NCI-H524 (cell line): Measurements from ENCODE around the gene CAMK2A.

Source experiments
- DNase-seq, 2 experiments: peaks; one replicate each; lab custom pipeline; 2025; lab: John Stamatoyannopoulos, UW

Gene CAMK2A

DNA sequence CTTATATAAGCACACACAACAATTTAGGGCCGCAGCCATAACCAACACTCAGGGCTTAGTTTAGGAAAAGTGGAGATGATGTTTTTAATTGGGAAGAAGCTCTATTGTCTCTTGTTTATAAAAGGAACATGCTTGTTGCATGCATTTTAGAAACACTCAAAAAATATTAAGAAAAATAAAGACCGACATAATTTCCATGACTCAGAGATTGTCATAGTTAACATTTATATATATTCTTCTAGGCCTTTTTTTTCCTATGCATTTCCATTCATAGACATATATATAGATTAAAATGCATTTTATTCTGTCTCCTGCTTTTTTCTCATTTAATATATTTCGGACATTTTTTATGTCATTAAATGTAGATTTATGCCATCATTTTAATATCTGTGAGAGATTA is 26.7 kb upstream of the CAMK2A start:
- DNase-seq, result no peak

DNA sequence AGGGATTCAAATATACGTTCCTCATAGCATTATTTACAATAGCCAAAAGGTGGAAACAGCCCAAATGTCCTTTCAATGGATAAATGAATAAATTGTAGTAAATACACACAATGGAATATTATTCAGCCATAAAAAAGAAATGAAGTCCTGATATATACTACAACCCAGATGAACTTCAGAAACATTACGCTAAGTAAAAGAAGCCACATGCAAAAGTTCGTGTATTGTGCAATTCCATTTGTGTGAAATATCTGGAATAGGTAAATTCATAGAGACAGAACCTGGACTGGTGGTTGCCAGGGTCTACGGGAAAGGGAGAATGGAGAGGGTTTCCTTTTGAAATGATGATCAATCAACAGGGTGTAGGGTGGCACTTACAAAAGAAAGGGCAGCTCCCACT is 25.7 kb upstream of the CAMK2A start:
- no peak for DNase-seq

DNA sequence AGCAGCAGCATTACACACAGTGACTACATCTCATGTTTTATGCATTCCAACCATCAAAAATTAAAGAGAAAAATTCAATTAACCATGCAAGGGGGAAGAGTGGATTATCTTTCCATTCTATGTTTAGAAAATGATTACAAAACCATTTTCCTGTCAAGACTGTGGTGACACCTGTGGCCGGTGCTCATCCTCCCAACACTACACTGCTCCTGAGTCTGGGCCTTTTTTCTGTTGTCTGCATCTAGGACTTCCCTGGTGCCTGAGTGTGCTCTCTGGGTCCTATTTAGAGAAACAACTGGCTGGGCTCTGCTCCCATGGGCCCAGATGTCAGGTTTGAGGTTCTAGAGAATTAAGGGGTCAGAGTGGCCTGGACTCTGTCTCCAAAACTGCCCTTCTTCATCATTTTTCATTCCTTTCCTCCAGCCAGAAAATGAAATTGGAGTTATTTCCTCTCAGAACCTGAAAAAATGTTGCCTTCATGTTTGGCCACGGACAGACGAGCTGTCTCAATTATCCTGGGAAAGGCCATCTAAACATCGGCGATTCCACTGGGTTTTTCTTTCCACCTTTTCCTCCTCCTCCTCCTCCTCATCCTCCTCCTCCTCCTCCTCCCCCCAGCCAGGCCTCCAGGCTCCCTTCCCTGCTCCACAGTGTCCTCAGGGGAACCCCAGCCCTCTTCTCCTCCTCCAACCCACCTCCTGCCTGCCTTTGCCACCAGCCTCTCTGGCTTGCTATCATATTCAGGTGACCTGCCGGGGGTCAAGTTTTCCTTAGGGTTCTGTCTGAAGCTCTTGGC is 24.5 kb upstream of the CAMK2A start:
- no peak for DNase-seq

DNA sequence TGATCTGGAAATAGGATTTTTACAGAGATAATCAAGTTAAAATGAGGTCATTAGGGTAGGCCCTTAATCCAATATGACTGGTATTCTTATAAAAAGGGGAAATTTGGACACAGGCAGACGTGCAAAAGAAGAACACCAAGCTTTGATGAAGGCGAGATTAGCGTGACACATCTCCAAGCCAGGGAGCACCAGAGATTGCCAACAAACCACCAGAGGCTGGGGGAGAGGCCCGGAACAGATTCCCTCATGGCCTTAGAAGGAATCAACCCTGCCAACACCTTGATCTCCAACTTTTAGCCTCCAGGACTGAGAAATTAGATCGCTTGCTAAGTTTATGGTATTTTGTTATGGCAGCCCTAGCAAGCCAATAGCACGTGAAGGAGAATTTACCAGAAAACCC is 23.9 kb upstream of the CAMK2A start:
- no peak for DNase-seq

DNA sequence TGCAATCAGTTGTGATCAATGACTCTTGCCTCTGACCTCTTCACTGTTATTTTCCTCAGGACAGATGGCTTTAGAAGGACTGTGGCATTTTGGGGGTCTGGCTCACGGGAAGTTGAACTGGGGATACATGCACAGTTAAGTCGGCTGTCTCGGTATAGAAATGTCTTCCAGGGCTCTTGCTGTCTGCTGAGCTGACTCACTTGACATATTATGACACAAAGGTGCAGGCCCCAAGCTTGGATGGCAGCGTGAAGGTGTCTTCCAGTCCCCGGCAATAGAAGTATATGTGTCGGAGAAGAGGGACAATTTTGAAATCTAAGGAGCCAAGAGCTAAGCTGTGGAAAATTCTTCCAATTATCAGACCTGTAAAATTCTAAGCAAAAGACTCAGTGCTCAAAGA is 22.9 kb upstream of the CAMK2A start:
- DNase-seq, result no peak

DNA sequence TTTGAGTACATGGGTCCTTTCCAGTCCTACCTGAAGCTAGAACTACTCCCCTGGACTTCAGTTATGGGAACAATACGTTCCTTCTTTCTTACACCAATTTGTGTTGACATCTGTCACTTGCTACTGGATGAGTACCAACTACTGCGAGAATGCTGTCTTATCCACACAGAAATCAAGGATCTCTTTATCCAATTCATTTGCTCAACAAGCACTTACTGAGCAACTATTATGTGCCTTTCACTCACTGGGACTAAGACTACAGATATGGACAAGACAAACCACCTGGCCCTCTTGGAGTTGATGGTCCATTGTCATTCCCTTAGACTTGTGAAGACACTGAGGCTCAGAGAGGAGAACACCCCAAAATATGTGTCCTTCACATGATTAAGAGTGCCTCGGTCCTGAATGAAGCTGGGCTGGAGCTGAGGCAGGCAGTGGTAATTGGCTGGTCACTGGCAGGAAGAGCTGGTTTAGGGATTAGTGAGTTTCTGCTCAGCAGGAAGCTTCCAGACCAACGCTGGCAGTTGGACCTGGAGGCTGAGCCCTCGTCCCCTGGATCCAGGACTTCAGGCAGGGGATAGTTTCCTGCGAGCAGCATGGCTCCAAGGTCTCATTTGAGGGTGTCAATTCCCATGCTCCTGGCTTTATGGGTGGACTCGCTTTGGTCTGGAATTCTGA is 21.6 kb upstream of the CAMK2A start:
- DNase-seq, result no peak

DNA sequence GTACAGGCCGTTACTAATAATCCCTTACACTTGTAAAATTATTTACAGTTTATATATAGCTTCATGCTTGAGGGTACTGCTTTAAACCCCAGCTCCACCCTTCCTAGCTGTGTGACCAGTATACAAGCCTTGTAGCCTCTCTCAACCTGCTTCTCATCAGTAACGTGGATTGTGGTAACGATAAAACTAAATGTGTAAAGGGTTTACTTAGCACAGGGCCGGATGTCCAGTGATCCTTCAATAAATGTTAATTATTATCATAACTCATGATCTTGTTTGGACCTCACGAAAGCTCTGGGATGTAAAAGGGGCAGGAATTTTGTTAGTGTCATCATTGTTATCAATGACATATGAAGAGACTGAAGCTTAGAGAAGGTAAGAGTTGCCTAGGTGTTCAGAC is 20.7 kb upstream of the CAMK2A start:
- DNase-seq, result no peak

DNA sequence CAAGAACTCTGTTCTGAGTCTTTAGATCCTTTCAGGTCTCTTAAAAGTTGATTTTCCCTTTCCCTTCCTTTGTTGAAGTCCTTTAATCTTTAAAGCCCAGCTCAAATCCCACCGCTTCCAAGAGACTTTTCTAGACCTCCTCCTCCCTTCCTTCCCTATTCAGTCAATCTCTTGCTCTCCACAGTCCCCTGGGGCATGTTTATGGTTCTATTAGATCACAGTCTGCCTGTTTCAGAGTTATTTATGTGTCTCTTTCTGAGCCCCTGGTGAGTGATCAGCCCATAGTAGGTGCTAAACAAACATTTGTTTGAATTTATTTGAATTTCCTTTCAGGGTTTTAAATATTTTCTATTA is 20.3 kb upstream of the CAMK2A start:
- DNase-seq, result no peak

DNA sequence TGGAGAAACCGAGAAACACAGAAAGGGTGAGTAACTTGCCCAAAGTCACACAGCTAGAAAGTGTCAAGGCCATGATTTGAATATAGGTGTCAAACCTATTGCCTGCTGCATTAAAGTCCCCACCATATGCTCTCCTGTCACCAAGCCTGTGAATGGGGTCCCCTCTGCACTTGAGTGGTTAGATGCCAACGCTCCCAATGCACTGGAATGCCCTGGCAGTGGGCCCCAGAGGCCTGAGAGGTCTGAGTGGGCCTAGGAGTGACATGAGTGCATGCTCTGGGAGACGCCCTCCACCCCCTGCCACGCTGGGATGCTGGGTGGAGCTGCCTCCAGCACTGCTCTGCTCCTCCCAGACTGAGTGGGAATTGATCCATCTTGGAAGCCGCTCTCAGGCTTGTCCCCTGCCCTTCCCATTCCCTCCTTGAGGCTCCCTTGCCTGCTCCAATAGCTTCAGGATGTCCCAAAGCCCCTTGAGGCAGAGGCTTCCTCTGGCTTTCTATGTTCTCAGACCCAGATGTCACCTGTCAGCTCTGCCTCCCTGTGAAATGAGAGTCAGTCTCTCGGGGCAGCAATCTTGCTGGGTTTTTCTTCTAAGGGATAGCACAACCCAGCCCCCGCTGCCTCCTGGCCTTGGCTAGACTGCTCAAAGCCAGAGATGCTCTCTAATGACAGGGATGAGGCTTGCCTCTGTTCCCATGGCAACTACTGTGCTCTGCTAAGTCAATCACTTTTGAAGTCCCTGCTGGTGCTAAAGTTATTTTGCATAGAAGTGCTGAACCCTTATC is 19.7 kb upstream of the CAMK2A start:
- peak; percentile 48 to 75 for DNase-seq

DNA sequence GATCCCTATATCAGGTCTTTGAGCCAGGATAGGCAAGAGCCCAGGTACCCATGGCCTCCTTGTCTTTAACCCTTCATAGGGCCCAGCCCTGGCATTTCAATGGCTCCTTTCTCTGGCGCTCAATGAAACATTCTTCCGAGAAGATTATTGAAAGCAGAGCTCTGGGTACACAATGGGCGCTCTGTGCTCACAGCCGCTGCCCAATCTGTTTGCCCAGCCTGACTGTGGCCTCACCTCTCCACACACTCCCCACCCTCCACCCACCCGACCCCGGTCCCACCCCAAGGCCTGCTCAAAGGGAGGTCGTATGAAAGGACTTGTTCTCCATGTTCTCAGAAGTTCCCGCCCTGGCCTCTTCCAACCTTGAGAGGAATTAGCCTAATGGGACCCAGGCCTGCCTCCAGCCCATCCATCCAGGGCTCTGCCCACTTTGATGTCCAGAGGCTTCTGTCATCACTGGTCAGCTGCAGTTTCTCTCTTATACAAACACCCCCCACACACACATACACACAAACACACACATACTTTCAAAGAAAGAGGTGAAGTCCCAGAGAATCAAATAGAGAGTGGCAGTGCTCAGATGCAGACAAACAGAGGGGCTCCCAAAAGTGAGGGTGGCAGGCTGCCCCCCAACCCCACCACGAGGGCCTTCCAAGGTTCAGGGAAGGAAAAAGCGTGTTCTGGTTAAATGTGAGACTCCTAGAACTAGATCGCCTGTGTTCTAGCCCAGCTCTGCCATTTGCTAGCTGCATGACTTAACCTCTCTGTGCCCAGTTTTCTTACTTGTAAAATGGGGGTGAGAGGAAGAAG is 18.2 kb upstream of the CAMK2A start:
- DNase-seq, result no peak

DNA sequence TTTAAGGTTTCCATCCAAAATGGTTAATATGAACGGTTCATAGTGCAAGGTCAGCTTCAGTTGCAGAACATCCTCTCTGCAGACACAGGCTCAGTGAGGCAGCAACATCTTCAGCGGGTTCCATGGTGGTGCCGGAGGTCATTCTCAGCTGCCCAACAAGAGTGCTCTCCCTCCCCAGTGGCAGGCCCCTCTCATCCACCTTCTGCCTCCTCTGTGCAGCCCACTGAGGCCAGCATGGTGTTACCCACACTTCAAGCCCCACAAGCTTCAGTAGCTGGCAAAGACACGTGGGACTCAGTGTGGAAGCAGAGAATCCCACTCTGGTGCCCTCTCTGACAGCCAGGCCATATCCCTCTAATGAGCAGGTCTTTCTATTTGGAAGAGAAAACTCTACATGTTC is 17.2 kb upstream of the CAMK2A start:
- DNase-seq, result no peak

DNA sequence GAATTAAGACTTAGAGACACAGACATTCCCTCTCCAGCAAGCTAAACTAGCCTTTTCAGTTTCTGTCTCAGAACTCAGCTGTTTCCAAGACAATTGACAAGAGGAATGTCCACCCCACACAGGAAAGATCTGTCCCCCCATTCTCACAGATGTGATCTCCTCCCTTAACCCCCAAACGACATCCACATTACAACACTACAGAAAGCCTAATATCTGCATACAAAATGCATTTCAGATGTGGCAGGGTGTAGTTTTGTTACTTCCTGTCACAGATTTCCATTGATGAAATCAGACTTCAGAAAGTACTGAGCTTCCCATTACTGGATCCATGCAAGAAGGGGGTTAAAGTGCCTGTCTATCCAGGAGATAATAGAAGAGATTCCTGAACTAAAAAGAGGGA is 16.0 kb upstream of the CAMK2A start:
- DNase-seq, result no peak

DNA sequence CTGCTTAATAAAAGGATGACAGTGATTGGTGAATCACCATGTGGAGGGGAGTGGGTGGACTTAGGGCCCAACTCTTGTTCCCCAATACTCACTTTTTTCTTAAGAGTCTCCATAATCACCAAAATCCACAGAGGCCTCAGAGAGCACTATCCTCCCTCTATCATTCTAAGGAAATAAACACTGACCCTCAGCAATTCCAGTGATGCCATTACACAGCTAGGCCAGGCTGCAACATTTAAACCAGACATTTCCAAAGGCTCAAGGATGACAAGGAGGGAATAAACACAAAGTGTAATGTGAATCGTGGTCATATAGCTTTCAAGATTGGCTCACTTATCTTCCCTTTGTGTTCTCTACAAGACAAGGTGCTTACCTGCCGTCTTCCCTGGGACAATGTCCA is 15.5 kb upstream of the CAMK2A start:
- no peak for DNase-seq

DNA sequence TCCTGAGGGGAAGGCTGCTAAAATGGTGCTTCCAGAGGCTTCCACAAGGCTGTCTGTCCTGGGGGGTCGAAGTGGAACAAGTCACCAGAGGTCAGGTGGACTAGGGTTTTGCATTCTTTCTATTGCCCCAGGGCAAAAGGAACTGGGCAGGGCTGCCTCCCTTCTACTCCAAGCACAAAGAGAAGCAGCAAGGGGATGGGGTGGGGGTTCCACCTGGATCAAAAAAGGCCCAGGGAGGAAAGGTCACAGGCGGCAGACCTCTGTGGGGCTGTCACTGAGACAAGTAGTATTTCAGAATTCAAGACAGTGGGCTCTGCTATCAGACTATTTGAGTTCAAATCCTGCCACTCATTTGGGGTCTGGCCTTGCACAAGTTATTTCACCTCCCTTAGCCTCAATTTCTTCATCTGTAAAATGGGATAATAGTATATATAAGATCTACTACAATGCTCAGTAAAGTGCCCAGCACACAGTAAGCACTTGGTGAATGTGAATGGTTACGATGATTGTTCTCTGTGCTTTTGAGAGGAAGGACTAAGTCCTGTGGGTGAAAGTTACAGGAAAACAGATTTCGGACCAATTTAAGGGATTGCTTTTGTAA is 15.0 kb upstream of the CAMK2A start:
- DNase-seq, result no peak

DNA sequence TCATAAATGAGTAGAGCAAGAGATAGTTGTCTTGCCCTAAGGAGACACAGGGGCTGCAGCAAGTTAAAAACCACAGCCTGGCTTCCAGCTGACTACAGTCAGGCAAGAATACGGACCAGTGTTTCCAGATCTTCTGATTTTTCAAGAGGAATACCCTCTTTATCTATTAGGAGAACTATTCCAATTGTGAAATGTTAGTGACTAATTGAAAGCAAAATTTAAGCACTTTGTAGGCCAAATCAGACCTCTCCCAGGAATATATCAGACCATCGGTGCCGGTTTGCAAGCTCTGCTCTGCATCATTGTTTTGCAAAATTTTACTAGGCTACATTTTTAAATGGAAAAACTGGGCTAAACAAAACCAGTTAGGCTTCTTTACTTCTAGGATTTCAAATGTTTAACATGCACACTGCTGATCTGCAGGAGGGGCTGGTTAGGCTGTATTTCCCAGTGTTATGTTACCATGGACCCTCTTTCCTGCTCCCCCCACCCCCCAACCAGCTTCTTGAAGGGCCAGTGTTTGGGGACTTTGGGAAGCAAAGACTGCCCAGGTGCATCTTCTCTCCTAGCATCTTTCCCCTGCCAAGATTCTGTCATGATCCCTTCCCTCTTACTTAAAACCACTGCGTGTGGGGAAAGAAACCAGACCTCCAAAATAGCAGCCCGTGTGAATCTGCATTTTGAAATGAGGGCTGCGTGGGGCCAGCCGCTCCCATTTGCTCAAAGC is 14.2 kb upstream of the CAMK2A start:
- DNase-seq, result no peak

DNA sequence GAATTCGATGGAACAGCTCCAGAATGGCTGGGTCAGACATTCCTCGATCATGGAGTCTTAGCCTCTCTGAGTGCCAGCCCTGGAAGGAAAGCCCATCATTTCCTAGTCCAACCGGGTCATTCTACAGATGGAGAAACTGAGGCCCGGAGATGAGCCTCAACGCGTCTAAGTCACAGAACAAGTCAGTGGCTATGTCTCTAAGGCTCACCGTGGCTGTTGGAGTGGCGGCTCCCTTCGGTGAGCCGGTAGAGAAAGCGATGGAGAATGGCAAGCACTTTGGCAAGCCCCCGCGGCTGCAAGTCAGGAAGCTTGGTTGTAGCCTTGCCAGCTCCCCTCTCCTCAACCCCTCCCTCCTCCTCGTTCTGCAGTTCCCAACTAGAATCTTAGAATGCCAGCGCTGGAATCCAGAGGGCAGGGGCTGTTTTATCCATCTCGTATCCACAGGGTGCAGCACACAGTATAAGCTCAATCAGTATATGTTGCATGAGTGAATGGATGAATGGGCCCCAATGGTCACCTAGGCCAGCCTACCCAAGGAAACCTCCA is 13.6 kb upstream of the CAMK2A start:
- no peak for DNase-seq

DNA sequence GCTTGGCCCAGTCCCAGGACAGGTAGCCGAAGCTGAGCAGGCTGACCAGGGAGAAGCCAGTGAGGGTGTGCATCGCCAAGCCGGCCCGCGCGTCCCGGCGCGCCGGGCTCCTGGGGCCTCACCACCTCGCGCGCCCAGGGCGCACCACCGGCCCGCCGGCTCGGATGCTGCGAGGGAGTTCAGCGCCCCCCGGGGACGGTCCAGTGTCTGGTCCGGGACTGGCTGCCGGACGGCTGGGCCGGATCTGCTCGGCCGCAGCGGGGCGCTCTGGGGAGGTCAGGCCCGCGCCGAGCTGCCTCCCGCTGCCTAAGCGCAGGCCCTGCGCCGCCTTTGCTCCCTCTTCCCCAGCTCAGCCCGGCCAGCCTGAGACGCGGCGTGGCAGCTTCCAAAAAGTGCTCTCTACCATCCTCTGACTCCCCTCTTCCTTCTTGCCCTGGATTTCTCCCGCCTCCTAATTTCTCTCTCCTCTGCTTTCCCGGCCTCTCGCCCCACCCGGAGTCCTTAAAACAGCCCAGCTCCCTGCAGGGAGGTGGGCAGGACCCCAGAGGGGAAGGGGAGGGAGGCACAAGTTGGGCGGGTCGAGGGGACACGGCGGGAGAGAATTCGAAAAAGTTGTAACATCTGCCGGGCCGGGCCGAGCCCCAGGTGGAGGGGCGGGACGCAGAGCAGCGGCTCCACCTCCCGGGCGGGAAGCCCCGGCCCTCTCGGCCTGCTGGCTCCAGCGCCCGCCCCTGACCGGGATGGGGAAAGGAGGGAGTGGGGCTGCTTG is 12.9 kb upstream of the CAMK2A start, which contains the start of gene ARSI:
ARSI (minus strand) TSS at position 605 of the 769 bp plus-strand sequence; CDS start at position 73, 532 bp downstream.
- DNase-seq, result peak; percentile 49 to 70

DNA sequence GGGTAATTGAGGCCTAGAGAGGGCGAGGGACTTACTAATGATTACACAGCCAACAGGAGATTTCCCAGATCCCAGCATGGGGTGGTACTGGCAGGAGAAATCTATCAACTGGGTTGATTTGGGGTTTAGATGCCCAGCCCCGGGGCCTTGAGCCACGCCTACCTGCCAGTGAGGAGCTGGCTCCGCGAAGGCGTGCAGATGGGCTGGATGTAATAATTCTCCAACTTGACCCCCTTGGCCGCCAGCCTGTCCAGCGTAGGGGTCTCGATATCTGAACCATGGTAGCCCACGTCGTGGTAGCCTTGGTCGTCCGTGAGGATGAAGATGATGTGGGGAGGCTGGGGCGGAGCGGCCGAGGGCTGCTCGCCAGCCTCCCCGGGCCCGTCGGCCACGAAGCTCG is 12.3 kb upstream of the CAMK2A start:
- no peak for DNase-seq

DNA sequence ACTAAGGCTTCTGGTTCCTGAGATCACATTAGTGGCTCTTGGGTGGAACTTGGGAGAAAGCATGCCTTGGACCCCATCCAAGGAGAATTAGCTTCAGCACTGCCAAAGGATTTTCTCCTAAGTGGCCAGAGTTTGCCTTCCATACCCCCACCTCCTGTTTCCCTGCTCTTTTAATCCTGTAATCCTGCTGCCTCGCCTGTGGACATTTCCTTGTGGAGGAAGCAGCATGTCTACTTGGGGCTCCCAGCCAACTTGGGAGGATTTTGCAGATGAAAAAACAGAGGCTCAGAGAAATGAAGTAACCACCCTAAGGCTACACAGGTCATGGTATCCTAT is 11.6 kb upstream of the CAMK2A start:
- DNase-seq, result peak; percentile 89 to 90
